Stimulated activated CD8-positive, alpha-beta memory T cell treated with anti-CD3 and anti-CD28 coated beads, Interleukin-7, amount 100 ng/mL, for 24 hours (primary cell): ENCODE results near the gene SMCO4.

Experiments used
- DNase-seq: peaks from one replicate; pipeline ENCODE4 v3.0.0-alpha.2; 2020; ENCODE audit warnings: low read depth

The SMCO4 gene

DNA sequence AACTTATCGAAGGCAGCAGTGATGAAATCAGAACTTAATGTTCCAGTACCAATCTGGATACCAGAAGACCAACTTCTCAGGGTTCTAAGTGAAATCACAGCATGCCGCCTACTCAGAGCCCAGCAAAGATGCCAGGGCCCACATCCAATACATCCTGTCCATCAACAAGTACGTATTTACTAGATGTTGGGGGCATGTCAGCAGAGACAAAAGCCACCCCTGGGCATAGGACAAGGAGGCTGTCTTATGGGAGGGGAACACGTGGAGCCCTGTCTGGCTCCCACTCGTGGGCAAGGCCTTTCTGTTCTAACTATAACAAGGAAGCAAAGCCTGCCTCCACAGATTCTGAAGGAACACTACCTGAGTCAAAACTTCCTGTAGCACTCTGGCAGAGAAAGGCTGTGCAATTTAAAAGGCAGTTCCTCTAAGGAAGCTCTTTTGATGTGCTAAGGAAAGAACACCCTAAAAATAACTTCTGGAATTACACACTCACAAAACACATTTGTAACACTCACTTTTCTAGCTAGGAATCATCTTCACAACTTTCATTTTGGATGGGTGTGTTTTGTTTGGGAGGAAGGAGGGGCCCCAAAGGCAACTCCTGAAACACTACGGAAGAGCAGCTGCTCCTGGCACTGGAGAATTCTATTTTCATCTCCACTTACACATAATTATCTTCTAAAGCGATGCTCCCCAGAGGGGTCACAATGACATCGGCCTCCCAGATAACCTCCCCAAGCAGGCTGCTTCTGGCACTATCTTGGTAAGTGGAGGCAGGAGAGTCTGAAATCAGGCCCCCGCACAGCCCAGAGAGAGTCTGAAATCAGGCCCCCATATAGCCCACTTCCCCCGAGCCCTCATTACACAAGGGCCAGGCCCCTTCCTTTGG is 14.2 kb downstream of the SMCO4 start:
- no peak for DNase-seq

DNA sequence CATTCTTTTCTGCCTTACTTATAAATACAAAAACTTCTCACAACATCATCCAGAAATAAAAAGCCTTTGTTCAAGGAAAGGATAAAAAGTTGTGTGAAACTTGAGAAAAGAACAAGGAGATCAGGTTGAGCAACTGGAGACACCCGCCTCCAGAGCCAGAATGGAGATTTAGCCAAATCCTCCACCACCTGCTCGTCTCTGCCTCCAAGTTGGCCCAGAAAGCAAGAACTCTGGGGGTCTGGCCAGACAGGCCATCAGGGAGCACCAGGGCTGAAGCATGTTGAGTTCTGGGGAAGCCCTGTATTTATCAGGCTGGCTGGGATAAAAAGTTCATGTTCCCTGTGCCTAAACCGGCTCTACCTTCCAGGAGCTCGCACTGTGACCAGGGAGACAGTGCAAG is 14.9 kb downstream of the SMCO4 start:
- no peak for DNase-seq

DNA sequence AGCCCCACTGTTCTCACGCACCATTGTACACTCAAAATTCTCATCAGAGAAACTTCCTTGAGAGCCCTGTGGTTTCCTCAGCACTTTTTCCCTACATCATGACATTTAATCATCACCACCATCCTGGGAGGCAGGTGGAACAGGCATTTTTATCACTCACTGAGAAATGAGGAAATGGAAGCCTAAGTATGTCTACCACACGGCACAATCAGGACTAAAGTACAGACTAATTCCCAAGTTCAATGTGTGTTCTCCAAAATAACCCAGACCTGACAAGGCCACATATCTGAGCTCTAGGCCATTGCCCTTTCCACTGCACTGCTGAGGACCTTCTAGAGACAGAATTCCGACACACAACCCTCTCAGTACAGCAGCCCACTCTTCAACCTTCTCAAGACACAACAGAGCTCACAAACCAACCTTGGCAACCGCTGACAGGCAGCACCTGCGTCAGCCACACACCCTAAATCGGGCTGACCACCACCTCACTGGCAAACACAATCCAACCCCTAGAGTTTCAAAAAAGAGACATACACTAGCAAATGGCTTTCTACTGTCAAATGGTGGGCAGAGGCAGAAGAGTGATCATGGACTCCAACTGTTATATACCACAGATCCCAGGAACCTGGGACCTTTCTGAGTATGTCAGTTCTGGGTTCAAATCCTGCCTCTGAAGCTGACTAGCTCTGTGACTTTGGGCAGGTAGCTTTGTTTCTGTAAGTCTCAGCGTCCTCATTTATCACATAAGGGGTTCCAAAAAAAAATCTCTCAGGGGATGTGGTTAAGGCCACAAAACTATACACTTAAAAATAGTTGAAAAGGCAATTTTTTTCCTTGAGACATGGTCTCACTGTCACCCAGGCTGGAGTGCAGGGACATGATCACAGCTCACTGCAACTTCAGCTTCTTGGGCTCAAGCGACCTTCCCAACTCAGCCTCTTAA is 16.3 kb downstream of the SMCO4 start:
- no peak for DNase-seq

DNA sequence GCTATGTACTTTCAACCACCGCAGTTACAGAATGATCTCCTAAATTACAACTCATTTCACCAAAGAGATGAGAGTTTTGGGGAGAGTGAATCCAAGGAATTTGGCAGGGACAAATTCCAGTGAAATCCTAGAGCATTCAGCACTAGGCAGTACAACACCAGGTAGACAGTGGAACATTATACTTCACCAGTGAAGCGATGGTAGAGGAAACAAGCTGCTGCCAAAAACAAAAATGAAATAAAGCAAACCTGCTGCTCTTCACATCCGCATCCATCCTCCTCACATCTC is 16.9 kb downstream of the SMCO4 start:
- DNase-seq = no peak

DNA sequence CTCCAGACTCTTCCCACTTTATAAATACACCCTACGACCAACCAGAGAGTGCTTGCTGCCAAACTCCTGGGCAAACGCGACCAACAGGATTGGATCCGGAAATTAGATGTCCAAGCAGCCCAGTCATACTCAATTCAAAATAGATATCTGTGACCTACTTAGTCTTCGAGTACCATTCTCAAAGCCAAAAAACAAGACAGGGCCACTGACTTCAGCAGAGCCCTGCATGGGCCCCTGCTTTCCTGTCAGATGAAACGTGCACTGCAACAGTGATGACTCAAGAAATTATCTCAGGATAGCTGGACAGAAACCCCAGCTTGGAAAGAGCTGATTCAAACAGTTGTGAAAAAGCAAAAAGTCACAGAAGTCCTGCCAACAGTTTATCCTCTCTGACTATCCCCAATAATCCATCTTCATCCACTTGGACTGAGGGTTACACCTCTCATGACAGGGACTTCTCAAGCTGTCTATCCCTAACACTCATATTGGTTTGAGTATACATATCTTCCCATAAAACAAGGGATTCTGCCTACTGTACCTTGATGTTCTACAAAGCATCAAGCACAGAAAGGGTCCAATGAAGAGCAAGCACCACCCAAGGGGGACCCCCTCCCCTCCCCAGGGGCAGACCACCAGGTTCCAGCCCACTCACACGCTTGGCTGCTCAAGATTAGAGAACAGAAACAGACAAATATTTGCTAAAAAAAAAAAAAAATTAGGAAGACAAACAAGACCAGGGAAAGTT is 17.4 kb downstream of the SMCO4 start:
- no peak for DNase-seq

DNA sequence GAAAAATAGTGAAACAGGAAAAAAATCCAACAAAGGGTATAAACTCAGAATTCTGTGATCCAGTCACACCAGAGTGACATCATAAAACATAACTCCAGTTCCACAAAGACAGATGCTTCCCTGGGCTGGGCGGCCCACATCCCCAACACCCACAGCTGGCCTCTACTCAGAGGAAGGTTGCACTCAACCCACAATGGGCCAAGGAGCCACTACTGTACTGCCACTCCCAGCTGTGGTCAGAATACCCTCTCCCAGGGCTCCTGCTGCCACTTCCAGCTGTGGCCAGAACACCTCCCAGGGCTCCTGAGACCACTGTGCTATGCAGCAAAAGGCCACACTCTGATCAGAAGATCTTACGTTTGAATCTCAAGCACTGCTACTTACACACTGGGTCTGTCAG is 18.3 kb downstream of the SMCO4 start:
- DNase-seq = no peak

DNA sequence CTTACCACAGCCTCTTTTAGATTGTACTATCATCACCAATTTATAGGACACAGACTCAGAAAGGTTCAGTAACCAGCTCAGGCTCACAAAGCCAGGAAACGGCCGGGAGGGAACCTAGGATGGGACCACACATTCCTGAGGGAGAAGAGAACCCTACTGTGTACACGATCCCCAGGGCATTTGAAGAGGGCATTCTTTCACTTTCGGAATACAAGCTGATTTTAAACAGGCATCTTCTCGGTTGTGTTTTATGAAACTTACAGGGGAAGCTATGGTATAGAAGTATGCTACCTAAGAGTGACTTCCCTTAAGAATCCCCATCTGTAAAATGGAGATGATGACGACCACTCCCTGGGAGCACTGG is 19.0 kb downstream of the SMCO4 start:
- no peak for DNase-seq

DNA sequence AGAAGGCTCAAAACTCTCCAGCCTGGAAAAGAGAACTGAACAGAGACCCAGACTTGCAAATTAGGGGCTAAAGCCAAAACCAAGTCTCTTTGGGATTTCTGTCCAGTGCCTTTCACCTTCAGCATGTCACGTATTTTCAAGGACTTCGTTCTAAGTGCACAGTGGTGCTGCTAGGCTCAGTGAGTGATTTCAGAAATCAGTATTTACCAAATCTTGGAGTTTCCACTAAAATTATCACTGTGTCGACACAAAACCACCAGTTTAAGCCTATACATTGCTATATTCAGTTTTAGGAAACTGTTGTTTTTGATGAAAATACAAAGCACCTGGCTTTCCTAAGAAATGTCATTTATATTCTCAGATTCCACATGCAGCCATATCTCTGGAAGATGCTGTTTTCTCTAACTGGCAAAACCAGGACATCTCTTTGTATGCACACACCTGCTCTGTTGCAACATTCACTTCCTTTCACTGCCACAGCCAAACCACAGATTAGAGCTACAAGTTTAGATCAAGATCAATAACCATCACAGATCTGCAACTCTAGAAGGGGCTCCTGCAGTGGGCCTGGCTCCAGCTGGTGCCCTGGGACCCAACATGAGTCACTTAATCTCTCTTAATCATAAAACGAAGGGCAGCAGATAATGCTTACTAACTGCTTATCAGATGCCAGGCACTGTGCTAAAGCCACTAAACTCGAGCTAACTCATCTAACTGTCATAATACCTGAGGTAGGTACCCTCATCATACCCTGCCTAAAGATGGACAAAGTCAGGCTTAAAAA is 22.3 kb downstream of the SMCO4 start:
- DNase-seq = no peak

DNA sequence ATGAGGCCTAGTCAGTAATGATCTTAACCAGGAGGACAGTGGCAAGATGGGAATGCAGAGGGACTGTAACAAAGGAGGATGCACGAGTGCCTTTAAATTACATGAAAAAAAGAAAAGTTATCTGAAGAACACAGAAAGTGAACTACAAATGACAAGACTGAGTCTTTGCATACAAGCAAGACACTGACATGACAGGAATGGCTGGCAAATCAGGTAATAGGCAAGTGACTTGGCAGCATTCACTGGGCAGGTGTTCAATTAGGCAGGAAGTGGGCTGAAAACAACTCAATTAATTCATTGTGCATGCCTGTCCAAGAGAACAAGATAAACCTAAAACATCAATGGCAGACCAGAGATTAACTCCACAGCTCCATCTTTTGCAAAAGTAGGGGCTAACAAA is 24.0 kb downstream of the SMCO4 start:
- no peak for DNase-seq

DNA sequence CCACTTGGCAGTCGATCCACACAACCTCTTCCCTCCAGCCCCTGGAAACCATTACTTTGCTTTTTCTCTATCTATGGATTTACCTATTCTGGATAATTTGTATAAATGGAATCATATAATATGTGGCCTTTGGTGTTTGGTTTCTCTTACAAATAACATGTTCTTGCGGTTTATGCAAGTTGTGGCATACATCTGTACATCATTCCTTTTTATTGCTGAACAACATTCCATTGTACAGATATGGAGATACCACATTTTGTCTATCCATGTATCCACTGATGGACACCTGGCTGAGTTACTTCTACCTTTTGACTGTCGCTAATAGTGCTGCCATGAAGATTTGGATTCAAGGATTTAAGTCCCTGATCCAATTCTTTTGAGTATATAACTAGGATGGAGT is 25.1 kb downstream of the SMCO4 start:
- no peak for DNase-seq

DNA sequence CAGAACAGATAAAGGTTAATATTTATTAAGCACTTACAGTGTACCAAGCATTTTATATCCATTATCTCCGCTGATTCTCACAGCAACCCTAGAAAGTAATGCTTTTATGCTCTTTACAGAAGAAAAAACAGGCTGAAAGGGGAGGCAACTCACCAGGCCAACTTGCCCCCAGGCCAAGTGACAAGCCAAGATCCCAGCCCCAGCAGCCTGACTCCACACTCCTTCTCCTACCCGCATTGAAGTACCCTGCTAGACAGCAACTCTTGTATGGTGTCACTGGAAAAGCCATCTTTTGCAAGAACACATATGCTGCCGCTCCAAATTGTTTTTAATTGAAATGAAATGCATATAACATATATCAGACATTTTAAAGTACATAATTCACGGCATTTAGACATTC is 25.6 kb downstream of the SMCO4 start:
- DNase-seq = no peak

DNA sequence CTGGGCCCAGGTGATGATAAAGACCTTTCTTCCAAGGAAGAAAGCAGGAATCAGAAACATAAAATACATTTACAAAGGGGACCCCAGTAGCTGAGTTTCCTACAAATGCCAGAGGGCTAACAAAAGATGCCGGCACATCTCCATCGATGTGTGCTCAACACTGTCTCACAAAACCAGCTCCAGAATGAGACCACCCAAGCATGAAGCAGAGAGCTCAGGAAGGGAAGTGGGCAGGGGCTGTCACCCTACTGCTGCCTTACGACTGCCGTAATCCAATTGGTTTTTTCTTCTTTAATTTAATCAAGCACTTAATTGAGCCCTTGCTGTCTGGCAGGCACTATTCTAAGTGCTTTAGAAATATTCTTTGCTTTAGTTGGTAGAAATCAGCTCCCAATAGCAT is 26.1 kb downstream of the SMCO4 start:
- DNase-seq = no peak

DNA sequence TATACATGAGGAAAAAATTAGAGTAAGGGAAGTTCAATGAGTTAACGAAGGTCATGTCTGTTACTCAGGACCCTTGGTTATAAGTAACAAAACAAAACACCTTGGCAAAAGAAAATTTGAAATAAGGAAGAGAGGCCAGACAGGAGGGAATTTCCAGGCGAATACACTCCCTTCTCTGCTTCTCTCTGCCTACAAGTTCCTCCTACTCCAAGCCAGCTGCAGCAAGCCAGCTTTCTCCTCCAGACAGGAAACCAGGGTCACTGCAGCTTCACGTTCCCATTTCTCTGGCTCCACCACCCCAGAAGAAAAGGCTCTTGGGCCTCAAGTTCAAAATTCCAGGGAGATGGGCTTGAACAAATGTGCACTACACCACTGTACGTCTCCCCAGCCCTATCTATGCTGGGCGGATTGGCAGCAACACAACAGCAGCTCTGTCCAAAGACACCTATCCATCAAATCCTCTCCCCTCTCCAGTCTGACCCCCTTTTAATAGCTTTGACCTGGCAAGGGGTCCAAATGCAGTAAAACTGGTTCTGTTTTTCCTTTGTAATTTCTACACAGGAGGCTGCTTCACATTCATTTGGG is 27.7 kb downstream of the SMCO4 start:
- DNase-seq = no peak

DNA sequence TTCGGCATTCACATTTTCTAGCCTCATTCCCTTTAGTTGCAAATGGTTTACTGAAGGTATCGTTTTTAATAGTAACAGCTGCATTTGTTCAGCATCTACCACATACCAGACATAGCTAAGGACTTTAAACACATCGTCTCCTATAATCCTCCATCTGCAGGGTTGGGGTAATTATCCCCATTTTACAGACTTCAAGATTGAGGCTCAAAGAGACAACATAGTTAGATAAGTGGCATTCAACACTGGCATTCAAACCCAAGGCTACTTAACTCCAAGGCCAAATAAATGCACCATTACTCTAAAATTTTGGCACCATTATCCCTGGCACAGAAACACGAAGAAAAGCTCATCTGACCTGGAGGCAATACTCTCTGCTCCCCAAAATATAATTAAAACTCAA is 28.5 kb downstream of the SMCO4 start:
- no peak for DNase-seq

DNA sequence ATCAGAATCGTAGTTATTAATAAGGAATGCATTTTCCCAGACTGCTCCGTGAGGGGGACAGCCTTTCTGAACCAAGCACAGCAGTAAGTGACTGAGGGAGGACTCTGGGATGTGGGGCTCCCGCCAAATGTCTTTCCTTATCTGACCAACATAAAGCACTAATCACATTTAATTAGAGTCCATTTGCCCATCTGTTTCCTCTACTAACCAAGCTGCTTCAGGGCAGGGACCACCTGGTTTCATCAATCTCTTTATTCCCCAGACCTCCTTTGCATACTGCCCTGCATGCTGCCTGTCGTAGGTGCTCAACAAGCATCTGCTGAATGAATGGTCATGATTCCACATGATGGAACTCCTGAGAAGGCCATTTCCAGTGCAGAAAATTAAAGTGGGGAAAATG is 29.4 kb downstream of the SMCO4 start:
- no peak for DNase-seq

DNA sequence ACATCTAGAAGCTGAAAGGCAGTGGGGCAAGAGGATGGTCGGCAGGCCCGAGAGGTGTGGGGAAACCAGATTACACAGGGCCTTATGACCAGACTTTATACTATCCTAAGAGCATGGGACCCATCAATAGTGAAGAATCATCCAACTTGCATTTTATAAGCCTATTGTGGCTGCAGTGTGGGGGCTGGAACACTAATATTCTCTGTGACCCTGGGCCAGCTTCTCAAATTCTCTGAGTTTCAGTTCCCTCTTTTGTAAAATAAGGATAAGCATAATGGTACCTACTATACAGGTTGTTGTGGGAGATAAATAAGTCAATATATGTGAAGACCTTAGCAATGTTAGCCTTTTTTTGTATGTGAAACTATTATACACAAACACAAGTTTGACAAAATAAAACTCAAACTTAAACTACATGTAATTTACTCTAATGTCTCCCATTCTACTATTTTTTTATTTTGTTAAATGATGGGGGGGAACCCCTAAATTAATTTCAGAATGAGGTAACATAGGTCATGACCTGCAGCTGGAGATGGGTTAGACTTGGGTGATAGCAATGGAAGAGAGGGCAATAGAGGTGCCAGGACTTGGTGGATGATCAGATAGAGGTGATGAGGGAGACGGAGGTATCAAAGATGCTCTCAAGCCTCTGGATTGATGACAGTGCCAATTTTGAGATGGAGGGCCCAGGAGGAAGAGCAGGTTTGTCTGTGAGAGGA is 30.1 kb downstream of the SMCO4 start:
- no peak for DNase-seq

DNA sequence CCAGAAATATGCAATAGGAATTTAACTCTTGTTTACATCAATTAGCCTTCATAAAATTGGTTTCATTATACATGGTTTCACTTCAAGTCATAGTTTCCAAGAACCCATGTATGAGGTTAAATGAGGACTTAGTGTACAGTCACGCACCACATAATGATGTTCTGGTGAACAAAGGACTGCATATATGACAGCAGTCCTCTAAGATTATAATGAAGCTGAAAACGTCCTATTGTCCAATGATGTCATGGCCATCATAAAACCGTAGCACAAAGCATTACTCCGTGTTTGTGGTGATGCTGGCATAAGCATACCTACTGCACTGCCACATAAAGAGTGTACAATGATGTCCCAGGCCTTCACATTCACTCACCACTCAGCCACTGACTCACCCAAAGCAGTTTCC is 31.1 kb downstream of the SMCO4 start:
- no peak for DNase-seq

DNA sequence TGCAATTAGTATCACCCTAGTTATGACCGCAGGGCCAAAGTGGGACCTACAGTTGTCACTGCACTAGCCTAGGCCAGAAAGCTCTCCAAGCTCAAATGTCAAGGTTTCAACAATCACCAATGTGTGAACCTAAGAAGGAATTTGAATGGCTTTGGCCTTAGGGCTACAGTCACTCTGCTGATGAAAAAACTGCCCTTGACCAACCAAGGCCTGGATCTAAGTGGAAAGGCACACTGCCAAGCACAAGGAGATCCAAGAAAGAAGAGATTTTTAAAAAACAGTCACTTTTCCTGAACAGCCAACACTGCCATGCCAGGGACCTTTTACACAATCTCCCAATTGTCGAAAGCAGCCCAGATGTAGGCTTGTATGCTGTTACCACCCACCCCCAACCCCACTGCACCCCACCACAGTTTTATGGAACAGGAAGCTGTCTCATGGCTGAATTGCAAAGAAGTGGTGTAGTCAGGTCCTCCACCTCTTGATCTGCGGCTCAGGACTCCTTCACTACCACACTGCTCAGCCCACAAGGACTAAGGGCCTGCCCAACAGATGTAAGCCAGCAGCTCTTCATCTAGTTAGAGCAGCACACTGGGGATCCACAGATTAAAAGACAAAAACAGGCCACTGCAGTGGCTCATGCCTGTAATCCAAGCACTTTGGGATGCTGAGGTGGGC is 32.9 kb downstream of the SMCO4 start:
- no peak for DNase-seq

DNA sequence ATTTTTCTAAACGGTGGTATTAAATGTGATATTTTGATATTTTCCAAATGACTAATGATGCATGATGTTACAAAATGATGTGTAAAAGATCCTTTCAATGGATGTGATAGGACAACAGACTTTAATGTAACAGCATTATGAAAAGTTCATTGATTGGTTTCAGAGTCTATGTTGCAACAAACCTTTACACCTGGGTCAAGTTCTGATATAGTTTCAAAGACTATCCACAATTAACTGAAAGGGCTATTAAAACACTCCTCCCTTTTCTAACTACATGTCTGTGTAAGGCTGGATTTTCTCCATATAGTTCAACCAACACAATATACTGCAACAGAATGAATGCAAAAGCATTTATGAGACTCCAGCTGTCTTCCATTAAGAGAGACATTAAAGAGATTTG is 35.7 kb downstream of the SMCO4 start:
- DNase-seq = no peak

DNA sequence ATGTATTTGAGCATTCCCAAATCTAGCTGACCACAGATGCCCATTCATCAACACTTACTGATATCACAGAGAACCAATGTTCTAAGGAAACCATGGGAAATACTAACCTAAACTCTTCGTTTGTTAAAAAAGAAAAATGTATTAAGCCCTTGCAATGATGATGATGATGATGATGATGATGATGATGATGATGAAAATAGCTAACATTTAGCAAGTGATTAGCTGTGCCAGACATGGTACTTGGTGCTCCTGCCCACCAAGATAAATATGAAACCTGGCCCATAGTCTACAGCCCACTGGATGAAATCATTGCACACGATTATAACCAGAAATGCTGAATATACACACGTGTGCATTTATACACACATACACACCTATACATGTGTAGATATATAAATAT is 37.5 kb downstream of the SMCO4 start:
- no peak for DNase-seq
